ENCODE measurements around the gene RARG. TPM values are rescaled to one million over a fixed set of nuclear protein-coding genes. Genes with fewer than 3 reads are reported as not detected.

Gene RARG
- total RNA-seq, 1 donor from 2014 or later: 74.5 TPM

GRCh38 chr12:53196486-53196885 lies 35.5 kb downstream of the RARG start:
- Mint-ChIP-seq H3K9me3 (no peaks in the 10 kb centered on the region), H3K36me3 (no peaks in the 10 kb centered on the region), H3K27ac (no peak overlapping the region), H3K4me3 (peak overlapping the region; percentile 44), H3K27me3 (peaks cover 52% of the 10 kb centered on the region), H3K4me1 (ENCODE audit: unreplicated experiment) (peaks cover 5% of the 10 kb centered on the region)
- no peak for TF ChIP-seq CTCF (conservative IDR thresholded peaks at IDR 0.05)
- DNase-seq (ENCODE audit: extremely low spot score, unreplicated experiment): no peak

GRCh38 chr12:53195516-53196420 lies 36.2 kb downstream of the RARG start:
- no peak overlapping the region for H3K27ac Mint-ChIP-seq
- peaks cover 49% of the 10 kb centered on the region for H3K27me3 Mint-ChIP-seq
- no peak for DNase-seq (ENCODE audit: extremely low spot score, unreplicated experiment)
- no peaks in the 10 kb centered on the region for H3K4me1 Mint-ChIP-seq (ENCODE audit: unreplicated experiment)
- no peaks in the 10 kb centered on the region for H3K36me3 Mint-ChIP-seq
- no peaks in the 10 kb centered on the region for H3K9me3 Mint-ChIP-seq
- no peak overlapping the region for H3K4me3 Mint-ChIP-seq
- TF ChIP-seq CTCF (conservative IDR thresholded peaks at IDR 0.05): no peak

GRCh38 chr12:53194973-53195372 lies 37.0 kb downstream of the RARG start:
- Mint-ChIP-seq H3K9me3 (no peaks in the 10 kb centered on the region), H3K27ac (no peak overlapping the region), H3K36me3 (no peaks in the 10 kb centered on the region), H3K4me1 (ENCODE audit: unreplicated experiment) (no peaks in the 10 kb centered on the region), H3K4me3 (no peak overlapping the region), H3K27me3 (peaks cover 45% of the 10 kb centered on the region)
- DNase-seq (ENCODE audit: extremely low spot score, unreplicated experiment): no peak
- no peak for TF ChIP-seq CTCF (conservative IDR thresholded peaks at IDR 0.05)

GRCh38 chr12:53193985-53194716 lies 37.9 kb downstream of the RARG start:
- Mint-ChIP-seq H3K36me3 (no peaks in the 10 kb centered on the region), H3K27ac (no peak overlapping the region), H3K9me3 (no peaks in the 10 kb centered on the region), H3K4me1 (ENCODE audit: unreplicated experiment) (no peaks in the 10 kb centered on the region), H3K27me3 (peaks cover 40% of the 10 kb centered on the region), H3K4me3 (no peak overlapping the region)
- no peak for DNase-seq (ENCODE audit: extremely low spot score, unreplicated experiment)
- TF ChIP-seq CTCF (conservative IDR thresholded peaks at IDR 0.05): no peak

GRCh38 chr12:53193040-53193439 lies 39.0 kb downstream of the RARG start:
- TF ChIP-seq CTCF (conservative IDR thresholded peaks at IDR 0.05): no peak
- peaks cover 4% of the 10 kb centered on the region for H3K36me3 Mint-ChIP-seq
- H3K4me3 Mint-ChIP-seq: no peak overlapping the region
- no peak for DNase-seq (ENCODE audit: extremely low spot score, unreplicated experiment)
- no peaks in the 10 kb centered on the region for H3K4me1 Mint-ChIP-seq (ENCODE audit: unreplicated experiment)
- H3K27me3 Mint-ChIP-seq: peaks cover 29% of the 10 kb centered on the region
- H3K27ac Mint-ChIP-seq: no peak overlapping the region
- H3K9me3 Mint-ChIP-seq: no peaks in the 10 kb centered on the region
